GM10248 (cell line): ENCODE results near the gene FUT7.
"Not testable (repeated sequence)": the region's sequence is repeated elsewhere in the genome, so short reads cannot be mapped to it uniquely, and the experiment has no call there.

Experiments used
- CTCF ChIA-PET: fragments of 300-600 bp; sonication (Branson Sonifier 250); formaldehyde crosslinking; extraction: SDS; loops from one replicate; lab custom pipeline; 2021; ENCODE audit warnings: antibody characterized with exemption; lab: Yijun Ruan, JAX
- POLR2A ChIA-PET: fragments of 350-650 bp; sonication (Branson Sonifier 250); formaldehyde crosslinking; extraction: SDS; loops from one replicate; lab custom pipeline; 2020; ENCODE audit warnings: antibody characterized with exemption; lab: Yijun Ruan, JAX
- DNase-seq: peaks from one replicate; pipeline ENCODE4 v3.0.0; 2012; ENCODE audit errors: extremely low spot score
- CTCF ChIP-seq: IDR thresholded peaks from 2 replicates; pipeline ENCODE4 v1.5.1; 2012; ENCODE audit warnings: mild to moderate bottlenecking, low read depth; ENCODE audit errors: extremely low read depth, missing control alignments, control extremely low read depth

Gene FUT7

GRCh38 chr9:137008312-137008711 is 23.6 kb downstream of the FUT7 start:
- CTCF ChIA-PET = interaction anchor here (1.2 to 2.8 kb wide), 2 partner anchors 13 to 20 kb away, joined by 3 to 17 read pairs; partner anchors contain the start of gene ABCA2
- no peak for DNase-seq
- no peak for TF ChIP-seq CTCF
- POLR2A ChIA-PET = no interaction called here

- no peak for DNase-seq
- CTCF ChIA-PET = interaction anchor here (0.8 to 2.8 kb wide), 3 partner anchors 12 to 21 kb away, joined by 3 to 17 read pairs (median 3); partner anchors contain the start of genes ABCA2 and CLIC3
- POLR2A ChIA-PET = no interaction called here
- no peak for TF ChIP-seq CTCF
These were observed 24.0 kb downstream of the FUT7 start for GRCh38 chr9:137007816-137008270.

GRCh38 chr9:137007108-137007815 is 24.6 kb downstream of the FUT7 start:
- POLR2A ChIA-PET = no interaction called here
- CTCF ChIA-PET = interaction anchor here (0.8 to 2.8 kb wide), 3 partner anchors 11 to 21 kb away, joined by 3 to 17 read pairs (median 3); partner anchors contain the start of genes ABCA2 and CLIC3
- no peak for TF ChIP-seq CTCF
- no peak for DNase-seq

- POLR2A ChIA-PET = no interaction called here
- no peak for DNase-seq
- CTCF ChIA-PET = interaction anchor here (2.8 kb wide), 1 partner anchor 22 kb away, joined by 17 read pairs; the partner anchor contains the start of gene ABCA2
- TF ChIP-seq CTCF = no peak
These were observed 25.5 kb downstream of the FUT7 start for GRCh38 chr9:137006116-137007003.

- POLR2A ChIA-PET, DNase-seq: not testable (repeated sequence)
- peak; percentile 30 for TF ChIP-seq CTCF
- CTCF ChIA-PET = interaction anchor here (1.1 to 6.6 kb wide), 5 partner anchors 8 to 32 kb away, joined by 3 to 41 read pairs (median 4); partner anchors contain the start of gene CLIC3
These were observed 27.6 kb downstream of the FUT7 start for GRCh38 chr9:137004285-137004684.

GRCh38 chr9:137002646-137003041 is 29.2 kb downstream of the FUT7 start:
- ChIA-PET CTCF (interaction anchor here (1.6 to 6.6 kb wide), 3 partner anchors 27 to 44 kb away, joined by 4 to 41 read pairs (median 26); partner anchors contain the start of gene NPDC1), POLR2A (no interaction called here)
- no peak for DNase-seq
- no peak for TF ChIP-seq CTCF
